HepG2 (cell line): ENCODE results near the gene PALMD. TPM values are rescaled to one million over a fixed set of nuclear protein-coding genes. Genes with fewer than 3 reads are reported as not detected.

Experiments used
- DR1 ChIP-seq: sonication (generic); formaldehyde crosslinking; IDR thresholded peaks from 2 replicates; pipeline ENCODE4 v1.8.0; 2021; ENCODE audit warnings: mild to moderate bottlenecking, missing genetic modification reagents, inconsistent platforms
- KLF15 ChIP-seq: sonication (generic); formaldehyde crosslinking; IDR thresholded peaks from 2 replicates; pipeline ENCODE4 v1.8.1; 2023; ENCODE audit warnings: borderline replicate concordance, mild to moderate bottlenecking, inconsistent platforms, missing genetic modification reagents, mixed read lengths
- MAFK ChIP-seq, 2 experiments: IDR thresholded peaks in 1 of 2; conservative IDR thresholded peaks in 1 of 2; 2 replicates each; pipeline ENCODE4 v1.6.1; 2011; ENCODE audit warnings: improper control_type of control experiment in 2 of 2, low read length in 2 of 2
- MXI1 ChIP-seq: IDR thresholded peaks from 3 replicates; pipeline ENCODE4 v1.6.1; 2012; ENCODE audit warnings: low read depth, low read length, inconsistent platforms, borderline replicate concordance
- PAXIP1 ChIP-seq: sonication (generic); formaldehyde crosslinking; conservative IDR thresholded peaks from 2 replicates; pipeline ENCODE4 v1.4.0; 2020; ENCODE audit warnings: mild to moderate bottlenecking, missing genetic modification reagents, moderate library complexity
- RAD21 ChIP-seq: fragments of 450-650 bp; formaldehyde crosslinking; IDR thresholded peaks from 2 replicates; pipeline ENCODE4 v1.5.0; 2020; ENCODE audit warnings: mild to moderate bottlenecking
- RFX3 ChIP-seq: IDR thresholded peaks from 2 replicates; pipeline ENCODE4 v1.6.1; 2016; ENCODE audit warnings: missing biosample characterization, missing genetic modification reagents
- SALL1 ChIP-seq: sonication (generic); formaldehyde crosslinking; IDR thresholded peaks from 2 replicates; pipeline ENCODE4 v1.8.0; 2022; ENCODE audit warnings: mild to moderate bottlenecking, missing genetic modification reagents
- SMC3 ChIP-seq: IDR thresholded peaks from 2 replicates; pipeline ENCODE4 v1.6.1; 2011; ENCODE audit warnings: low read length, improper control_type of control experiment
- SP1 ChIP-seq, 2 experiments: fragments of 450-650 bp in 1 of 2; sonication (generic) in 1 of 2; formaldehyde crosslinking in 1 of 2; IDR thresholded peaks; 2 replicates each; pipeline versions ENCODE4 v1.4.0 to v1.6.1; 2016 to 2020; ENCODE audit warnings: missing genetic modification reagents in 1 of 2
- THRA ChIP-seq: sonication (generic); formaldehyde crosslinking; IDR thresholded peaks from 2 replicates; pipeline ENCODE4 v1.4.0; 2020; ENCODE audit warnings: missing genetic modification reagents, borderline replicate concordance
- TP53 ChIP-seq: sonication (generic); formaldehyde crosslinking; conservative IDR thresholded peaks from 2 replicates; pipeline ENCODE4 v1.4.0; 2020; ENCODE audit warnings: missing genetic modification reagents
- YEATS4 ChIP-seq: sonication (generic); formaldehyde crosslinking; IDR thresholded peaks from 2 replicates; pipeline ENCODE4 v1.4.0; 2020; ENCODE audit warnings: missing genetic modification reagents, borderline replicate concordance
- ZFP41 ChIP-seq: sonication (generic); formaldehyde crosslinking; IDR thresholded peaks from 2 replicates; pipeline ENCODE4 v1.4.0; 2020; ENCODE audit warnings: mild to moderate bottlenecking, missing genetic modification reagents, borderline replicate concordance
- ZNF367 ChIP-seq: sonication (generic); formaldehyde crosslinking; IDR thresholded peaks from 2 replicates; pipeline ENCODE4 v1.4.0; 2020; ENCODE audit warnings: missing genetic modification reagents, borderline replicate concordance
- polyA plus RNA-seq, 8 experiments: library from polyadenylated mRNA; depleted of rRNA in 3 of 8; stranded (reverse) in 7 of 8; unstranded in 1 of 8; fragments of >200 nt; fragmentation: Illumina TruSeq in 4 of 8; extraction: Trizol in 4 of 8; gene quantifications; 2 replicates each; pipeline versions ENCODE4 v1.2.1 to v1.2.3, GENCODE V29; 2011 to 2016; ENCODE audit warnings: low read depth in 4 of 8, missing spikeins in 1 of 8, mixed read lengths in 1 of 8; ENCODE audit not compliant: insufficient read depth in 1 of 8
- total RNA-seq, 5 experiments: library from RNA; depleted of rRNA; stranded (reverse); fragments of >200 nt; fragmentation: Illumina TruSeq; extraction: Trizol; gene quantifications; 2 replicates each; pipeline ENCODE4 v1.2.3, GENCODE V29; 2016; ENCODE audit warnings: low read depth in 1 of 5
- TF ChIP-seq, protein P1 (sequence below): sonication (generic); formaldehyde crosslinking; IDR thresholded peaks from 2 replicates; pipeline ENCODE4 v1.8.0; 2022; ENCODE audit warnings: mild to moderate bottlenecking, missing genetic modification reagents; ENCODE audit not compliant: insufficient replicate concordance
- TF ChIP-seq, protein P2 (sequence below): sonication (generic); formaldehyde crosslinking; IDR thresholded peaks from 2 replicates; pipeline ENCODE4 v1.5.0; 2020; ENCODE audit warnings: mild to moderate bottlenecking, missing genetic modification reagents, borderline replicate concordance

PALMD gene
- total and polyA plus RNA-seq, 2 of the 13 experiments (the other 11 are each of a cell fraction or from before 2014, with no cell fraction given) = 5.5 to 31.1 TPM

GRCh38 chr1:99648107-99648506 is 2.2 kb downstream of the PALMD start (continued):
- TF ChIP-seq PAXIP1 (CRISPR knock-in tag) (no peak), THRA (no peak), ZFP41 (CRISPR knock-in tag) (no peak), TP53 (no peak), KLF15 (CRISPR knock-in tag) (no peak), DR1 (no peak), RFX3 (CRISPR knock-in tag) (peak; percentile 61), SALL1 (CRISPR knock-in tag) (peak; percentile 41; the same call in 1 of the 2 replicates), ZNF367 (CRISPR knock-in tag) (no peak), RAD21 (CRISPR knock-in tag) (0 out of 2 replicates have a peak, but pooled peaks have one; percentile 34), SMC3 (peak; percentile 48), SP1 (IDR thresholded peaks at IDR 0.05) (no peak), SP1 (CRISPR knock-in tag; IDR thresholded peaks at IDR 0.05) (no peak), MAFK (conservative IDR thresholded peaks at IDR 0.05 in 1 of 2, IDR thresholded peaks at IDR 0.05 in 1 of 2; ENCODE audit: low read length in 2 of 2) (no peak), MXI1 (0 out of 3 replicates have a peak, but pooled peaks have one; percentile 17), YEATS4 (CRISPR knock-in tag) (no peak)
- TF ChIP-seq, protein P1, sequence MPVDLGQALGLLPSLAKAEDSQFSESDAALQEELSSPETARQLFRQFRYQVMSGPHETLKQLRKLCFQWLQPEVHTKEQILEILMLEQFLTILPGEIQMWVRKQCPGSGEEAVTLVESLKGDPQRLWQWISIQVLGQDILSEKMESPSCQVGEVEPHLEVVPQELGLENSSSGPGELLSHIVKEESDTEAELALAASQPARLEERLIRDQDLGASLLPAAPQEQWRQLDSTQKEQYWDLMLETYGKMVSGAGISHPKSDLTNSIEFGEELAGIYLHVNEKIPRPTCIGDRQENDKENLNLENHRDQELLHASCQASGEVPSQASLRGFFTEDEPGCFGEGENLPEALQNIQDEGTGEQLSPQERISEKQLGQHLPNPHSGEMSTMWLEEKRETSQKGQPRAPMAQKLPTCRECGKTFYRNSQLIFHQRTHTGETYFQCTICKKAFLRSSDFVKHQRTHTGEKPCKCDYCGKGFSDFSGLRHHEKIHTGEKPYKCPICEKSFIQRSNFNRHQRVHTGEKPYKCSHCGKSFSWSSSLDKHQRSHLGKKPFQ = peak; percentile 26
- TF ChIP-seq, protein P2, sequence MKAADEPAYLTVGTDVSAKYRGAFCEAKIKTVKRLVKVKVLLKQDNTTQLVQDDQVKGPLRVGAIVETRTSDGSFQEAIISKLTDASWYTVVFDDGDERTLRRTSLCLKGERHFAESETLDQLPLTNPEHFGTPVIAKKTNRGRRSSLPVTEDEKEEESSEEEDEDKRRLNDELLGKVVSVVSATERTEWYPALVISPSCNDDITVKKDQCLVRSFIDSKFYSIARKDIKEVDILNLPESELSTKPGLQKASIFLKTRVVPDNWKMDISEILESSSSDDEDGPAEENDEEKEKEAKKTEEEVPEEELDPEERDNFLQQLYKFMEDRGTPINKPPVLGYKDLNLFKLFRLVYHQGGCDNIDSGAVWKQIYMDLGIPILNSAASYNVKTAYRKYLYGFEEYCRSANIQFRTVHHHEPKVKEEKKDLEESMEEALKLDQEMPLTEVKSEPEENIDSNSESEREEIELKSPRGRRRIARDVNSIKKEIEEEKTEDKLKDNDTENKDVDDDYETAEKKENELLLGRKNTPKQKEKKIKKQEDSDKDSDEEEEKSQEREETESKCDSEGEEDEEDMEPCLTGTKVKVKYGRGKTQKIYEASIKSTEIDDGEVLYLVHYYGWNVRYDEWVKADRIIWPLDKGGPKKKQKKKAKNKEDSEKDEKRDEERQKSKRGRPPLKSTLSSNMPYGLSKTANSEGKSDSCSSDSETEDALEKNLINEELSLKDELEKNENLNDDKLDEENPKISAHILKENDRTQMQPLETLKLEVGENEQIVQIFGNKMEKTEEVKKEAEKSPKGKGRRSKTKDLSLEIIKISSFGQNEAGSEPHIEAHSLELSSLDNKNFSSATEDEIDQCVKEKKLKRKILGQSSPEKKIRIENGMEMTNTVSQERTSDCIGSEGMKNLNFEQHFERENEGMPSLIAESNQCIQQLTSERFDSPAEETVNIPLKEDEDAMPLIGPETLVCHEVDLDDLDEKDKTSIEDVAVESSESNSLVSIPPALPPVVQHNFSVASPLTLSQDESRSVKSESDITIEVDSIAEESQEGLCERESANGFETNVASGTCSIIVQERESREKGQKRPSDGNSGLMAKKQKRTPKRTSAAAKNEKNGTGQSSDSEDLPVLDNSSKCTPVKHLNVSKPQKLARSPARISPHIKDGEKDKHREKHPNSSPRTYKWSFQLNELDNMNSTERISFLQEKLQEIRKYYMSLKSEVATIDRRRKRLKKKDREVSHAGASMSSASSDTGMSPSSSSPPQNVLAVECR (CRISPR knock-in tag) = peak; percentile 25; the same call in 1 of the 2 replicates
